Muscle of leg (tissue), 11 donors: Measurements from ENCODE around the gene LRRC53. TPM values are rescaled to one million over a fixed set of nuclear protein-coding genes. Genes with fewer than 3 reads are reported as not detected.

Source experiments
- DNase-seq: peaks from one replicate; pipeline ENCODE4 v3.0.0; 2013
- H3K27ac ChIP-seq: one replicate; pipeline ENCODE4 v1.5.1; 2013; ENCODE audit warnings: mild to moderate bottlenecking, low read length, control low read depth
- H3K27me3 ChIP-seq: one replicate; pipeline ENCODE4 v1.6.1; 2013; ENCODE audit warnings: low read length; ENCODE audit not compliant: control insufficient read depth, insufficient read depth
- H3K36me3 ChIP-seq: one replicate; pipeline ENCODE4 v1.6.1; 2013; ENCODE audit warnings: low read length; ENCODE audit not compliant: control insufficient read depth, insufficient read depth
- H3K4me1 ChIP-seq: one replicate; pipeline ENCODE4 v1.6.1; 2013; ENCODE audit warnings: low read length; ENCODE audit not compliant: control insufficient read depth, insufficient read depth
- H3K4me3 ChIP-seq: one replicate; pipeline ENCODE4 v1.5.1; 2013; ENCODE audit warnings: low read length, control low read depth
- H3K9me3 ChIP-seq: replicated peaks from 2 replicates; pipeline ENCODE4 v1.6.1; 2013; ENCODE audit warnings: low read depth, low read length; ENCODE audit not compliant: control insufficient read depth
- WGBS: methylation state at CpG from one replicate; pipeline ENCODE4 v1.1.5; 2013; ENCODE audit warnings: missing lambda C conversion rate; ENCODE audit not compliant: insufficient coverage; 5-methylcytosine and 5-hydroxymethylcytosine counted together
- polyA plus RNA-seq, 8 donors: library from polyadenylated mRNA; unstranded; fragments of 120-200 nt; gene quantifications; one replicate each; pipeline versions ENCODE4 v1.2.1 to v1.2.3, GENCODE V29; 2013; ENCODE audit warnings: inconsistent platforms in 1 of 8, low replicate concordance in 1 of 8; ENCODE audit not compliant: insufficient read length in 8 of 8, insufficient read depth in 1 of 8
- total RNA-seq: library from RNA; stranded (reverse); fragments of 120-200 nt; gene quantifications from one replicate; pipeline ENCODE4 v1.2.4, GENCODE V29; 2013

Gene LRRC53
- total and polyA plus RNA-seq, 9 donors = not detected

GRCh38 chr1:74425676-74426075 is 86.7 kb downstream of the LRRC53 start:
- DNase-seq = no peak
- H3K9me3 ChIP-seq = no peaks in the 10 kb centered on the region
- WGBS = 79% methylated on average over 4 of the region's 6 CpGs
- no peaks in the 10 kb centered on the region for H3K36me3 ChIP-seq
- no peaks in the 10 kb centered on the region for H3K4me1 ChIP-seq
- no peaks in the 10 kb centered on the region for H3K27me3 ChIP-seq
- H3K4me3 ChIP-seq = no peak overlapping the region
- H3K27ac ChIP-seq = no peak overlapping the region

- Histone ChIP-seq H3K27ac (no peak overlapping the region), H3K9me3 (no peaks in the 10 kb centered on the region), H3K4me1 (no peaks in the 10 kb centered on the region), H3K27me3 (no peaks in the 10 kb centered on the region), H3K4me3 (no peak overlapping the region), H3K36me3 (no peaks in the 10 kb centered on the region)
- no peak for DNase-seq
- no CpG with 5 or more reads among the region's 2 CpGs for whole genome bisulfite sequencing
These were observed 88.9 kb downstream of the LRRC53 start for GRCh38 chr1:74423471-74423870.

GRCh38 chr1:74422421-74423292 is 89.8 kb downstream of the LRRC53 start:
- 58% methylated on average over 2 of the region's 4 CpGs for WGBS
- H3K36me3 ChIP-seq = no peaks in the 10 kb centered on the region
- no peak for DNase-seq
- no peaks in the 10 kb centered on the region for H3K4me1 ChIP-seq
- H3K4me3 ChIP-seq = no peak overlapping the region
- H3K27ac ChIP-seq = no peak overlapping the region
- no peaks in the 10 kb centered on the region for H3K9me3 ChIP-seq
- H3K27me3 ChIP-seq = no peaks in the 10 kb centered on the region

- H3K4me1 ChIP-seq = no peaks in the 10 kb centered on the region
- no peak overlapping the region for H3K27ac ChIP-seq
- no peaks in the 10 kb centered on the region for H3K9me3 ChIP-seq
- whole genome bisulfite sequencing = no CpG with 5 or more reads among the region's 2 CpGs
- H3K4me3 ChIP-seq = no peak overlapping the region
- no peak for DNase-seq
- H3K27me3 ChIP-seq = no peaks in the 10 kb centered on the region
- H3K36me3 ChIP-seq = no peaks in the 10 kb centered on the region
These were observed 91.9 kb downstream of the LRRC53 start for GRCh38 chr1:74420467-74420866.

Other genes with a start within 250 kb of the LRRC53 start
- gene ERICH3, start 161.2 kb upstream of the LRRC53 start, total RNA-seq = 0.04 TPM
- under 1 TPM; 0.03 to 0.27 (median 0.09) TPM for gene ERICH3, start 161.2 kb upstream of the LRRC53 start, polyA plus RNA-seq
- 18.7 TPM for gene CRYZ, start 220.4 kb upstream of the LRRC53 start, total RNA-seq
- 10 to 100 TPM; 10.4 to 38.6 (median 25.4) TPM for gene CRYZ, start 220.4 kb upstream of the LRRC53 start, polyA plus RNA-seq
- gene TYW3, start 220.5 kb upstream of the LRRC53 start, total RNA-seq = 13.4 TPM
- 10 to 100 TPM; 12.4 to 21.1 (median 18.8) TPM for gene TYW3, start 220.5 kb upstream of the LRRC53 start, polyA plus RNA-seq